GM12878 (cell line): ENCODE measurements around the gene PRUNE1. TPM values are rescaled to one million over a fixed set of nuclear protein-coding genes. Genes with fewer than 3 reads are reported as not detected.

Experiments used
- CEBPB ChIP-seq, 2 experiments: fragments of 150-350 bp in 1 of 2; IDR thresholded peaks; 2 replicates each; pipeline ENCODE4 v1.6.1; 2012 to 2014; ENCODE audit warnings: low read depth in 2 of 2, low read length in 2 of 2, borderline replicate concordance in 1 of 2, inconsistent platforms in 1 of 2
- CHD1 ChIP-seq: IDR thresholded peaks from 2 replicates; pipeline ENCODE4 v1.6.1; 2012; ENCODE audit warnings: low read depth, low read length, improper control_type of control experiment
- CREB1 ChIP-seq: IDR thresholded peaks from 2 replicates; pipeline ENCODE4 v1.6.1; 2012; ENCODE audit warnings: low read depth, mild to moderate bottlenecking, inconsistent platforms
- DPF2 ChIP-seq: fragments of 450-650 bp; IDR thresholded peaks from 2 replicates; pipeline ENCODE4 v1.6.1; 2017; ENCODE audit warnings: mild to moderate bottlenecking
- MTA3 ChIP-seq: IDR thresholded peaks from 2 replicates; pipeline ENCODE4 v1.6.1; 2012; ENCODE audit warnings: low read length, inconsistent platforms, borderline replicate concordance
- MXI1 ChIP-seq: fragments of 150-350 bp; IDR thresholded peaks from 2 replicates; pipeline ENCODE4 v1.6.1; 2011; ENCODE audit warnings: low read depth, mild to moderate bottlenecking, inconsistent platforms, low read length, improper control_type of control experiment
- NRF1 ChIP-seq: conservative IDR thresholded peaks from 2 replicates; pipeline ENCODE4 v1.6.1; 2011; ENCODE audit warnings: mild to moderate bottlenecking, low read depth, low read length, improper control_type of control experiment
- RAD51 ChIP-seq: fragments of 450-650 bp; IDR thresholded peaks from 2 replicates; pipeline ENCODE4 v1.6.1; 2016; ENCODE audit warnings: moderate library complexity, mild to moderate bottlenecking, inconsistent platforms
- SMARCA5 ChIP-seq: fragments of 450-650 bp; IDR thresholded peaks from 2 replicates; pipeline ENCODE4 v1.6.1; 2017; ENCODE audit warnings: mild to moderate bottlenecking
- SMC3 ChIP-seq: IDR thresholded peaks from 2 replicates; pipeline ENCODE4 v1.6.1; 2011; ENCODE audit warnings: low read length, improper control_type of control experiment, borderline replicate concordance
- YY1 ChIP-seq: IDR thresholded peaks from 2 replicates; pipeline ENCODE4 v1.6.1; 2011; ENCODE audit warnings: low read depth, mild to moderate bottlenecking, low read length
- ZNF384 ChIP-seq: IDR thresholded peaks from 2 replicates; pipeline ENCODE4 v1.6.1; 2012; ENCODE audit warnings: low read depth, mild to moderate bottlenecking, low read length, improper control_type of control experiment, borderline replicate concordance
- polyA plus RNA-seq, 11 experiments: library from polyadenylated mRNA; depleted of rRNA in 4 of 11; unstranded in 6 of 11; stranded (reverse) in 5 of 11; fragments of >200 nt; fragmentation: Nextera tagmentation in 4 of 11; fragmentation: Illumina TruSeq in 1 of 11; extraction: Ambion mirVana in 4 of 11; extraction: Trizol in 1 of 11; gene quantifications; 1 replicate in 1 of 11; 2 replicates in 10 of 11; pipeline versions ENCODE4 v1.2.1 to v1.2.3, GENCODE V29; 2011 to 2016; ENCODE audit warnings: inconsistent platforms in 2 of 11, missing spikeins in 2 of 11, low read depth in 1 of 11
- total RNA-seq, 4 experiments: library from RNA; depleted of rRNA in 3 of 4; stranded (reverse); fragments of >200 nt in 3 of 4; fragmentation: Illumina TruSeq in 1 of 4; extraction: Trizol in 1 of 4; gene quantifications; 2 replicates each; pipeline versions ENCODE4 v1.2.1 to v1.2.3, GENCODE V29; 2013 to 2021
- TF ChIP-seq, protein P1 (sequence below): IDR thresholded peaks from 2 replicates; pipeline ENCODE4 v1.6.1; 2012; ENCODE audit warnings: improper control_type of control experiment, low read depth, low read length; ENCODE audit not compliant: insufficient replicate concordance
- TF ChIP-seq, protein P2 (sequence below), 3 experiments: IDR thresholded peaks in 2 of 3; conservative IDR thresholded peaks in 1 of 3; 2 replicates each; pipeline ENCODE4 v1.5.1; 2011; ENCODE audit warnings: low read depth in 3 of 3, low read length in 3 of 3, mild to moderate bottlenecking in 3 of 3, control low read depth in 2 of 3, moderate library complexity in 2 of 3, inconsistent platforms in 1 of 3, mixed read lengths in 1 of 3; ENCODE audit not compliant: control insufficient read depth in 2 of 3, insufficient read depth in 1 of 3; ENCODE audit errors: extremely low read depth in 1 of 3
- TF ChIP-seq, protein P3 (sequence below): fragments of 450-650 bp; IDR thresholded peaks from 2 replicates; pipeline ENCODE4 v1.6.1; 2017; ENCODE audit warnings: mild to moderate bottlenecking
- TF ChIP-seq, protein P4 (sequence below): fragments of 450-650 bp; formaldehyde crosslinking; IDR thresholded peaks from 2 replicates; pipeline ENCODE4 v1.5.0; 2022; ENCODE audit warnings: mild to moderate bottlenecking, missing genetic modification characterization

The PRUNE1 gene
- total and polyA plus RNA-seq, 10 of the 15 experiments (the other 5 are each of a cell fraction or from before 2014, with no cell fraction given): 4.7 to 24.5 (median 12.4) TPM

DNA sequence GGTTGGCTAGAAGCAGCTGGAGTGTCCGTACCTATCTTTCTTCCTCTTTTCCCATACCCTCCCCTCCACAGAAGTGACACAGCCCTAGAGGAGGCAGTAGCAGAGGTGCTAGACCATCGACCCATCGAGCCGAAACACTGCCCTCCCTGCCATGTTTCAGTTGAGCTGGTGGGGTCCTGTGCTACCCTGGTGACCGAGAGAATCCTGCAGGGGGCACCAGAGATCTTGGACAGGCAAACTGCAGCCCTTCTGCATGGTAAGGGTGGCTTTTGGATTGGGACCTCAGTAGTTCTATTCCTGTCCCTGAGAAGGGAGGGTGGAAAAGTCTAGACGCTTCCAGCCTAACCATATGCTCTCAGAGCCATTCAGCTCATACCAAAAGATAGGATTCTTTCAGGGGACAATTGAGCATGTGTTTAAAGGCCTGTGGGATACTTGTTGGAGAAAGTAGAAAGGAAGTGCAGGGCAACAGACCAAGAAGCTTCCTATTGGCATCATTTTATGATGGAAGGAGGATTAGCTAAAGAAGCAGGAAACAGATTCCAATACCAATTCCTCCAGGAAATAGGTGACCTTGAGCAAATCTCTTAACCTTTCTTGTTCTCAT, 16.4 kb downstream of the PRUNE1 start (continued):
- TF ChIP-seq, protein P1, sequence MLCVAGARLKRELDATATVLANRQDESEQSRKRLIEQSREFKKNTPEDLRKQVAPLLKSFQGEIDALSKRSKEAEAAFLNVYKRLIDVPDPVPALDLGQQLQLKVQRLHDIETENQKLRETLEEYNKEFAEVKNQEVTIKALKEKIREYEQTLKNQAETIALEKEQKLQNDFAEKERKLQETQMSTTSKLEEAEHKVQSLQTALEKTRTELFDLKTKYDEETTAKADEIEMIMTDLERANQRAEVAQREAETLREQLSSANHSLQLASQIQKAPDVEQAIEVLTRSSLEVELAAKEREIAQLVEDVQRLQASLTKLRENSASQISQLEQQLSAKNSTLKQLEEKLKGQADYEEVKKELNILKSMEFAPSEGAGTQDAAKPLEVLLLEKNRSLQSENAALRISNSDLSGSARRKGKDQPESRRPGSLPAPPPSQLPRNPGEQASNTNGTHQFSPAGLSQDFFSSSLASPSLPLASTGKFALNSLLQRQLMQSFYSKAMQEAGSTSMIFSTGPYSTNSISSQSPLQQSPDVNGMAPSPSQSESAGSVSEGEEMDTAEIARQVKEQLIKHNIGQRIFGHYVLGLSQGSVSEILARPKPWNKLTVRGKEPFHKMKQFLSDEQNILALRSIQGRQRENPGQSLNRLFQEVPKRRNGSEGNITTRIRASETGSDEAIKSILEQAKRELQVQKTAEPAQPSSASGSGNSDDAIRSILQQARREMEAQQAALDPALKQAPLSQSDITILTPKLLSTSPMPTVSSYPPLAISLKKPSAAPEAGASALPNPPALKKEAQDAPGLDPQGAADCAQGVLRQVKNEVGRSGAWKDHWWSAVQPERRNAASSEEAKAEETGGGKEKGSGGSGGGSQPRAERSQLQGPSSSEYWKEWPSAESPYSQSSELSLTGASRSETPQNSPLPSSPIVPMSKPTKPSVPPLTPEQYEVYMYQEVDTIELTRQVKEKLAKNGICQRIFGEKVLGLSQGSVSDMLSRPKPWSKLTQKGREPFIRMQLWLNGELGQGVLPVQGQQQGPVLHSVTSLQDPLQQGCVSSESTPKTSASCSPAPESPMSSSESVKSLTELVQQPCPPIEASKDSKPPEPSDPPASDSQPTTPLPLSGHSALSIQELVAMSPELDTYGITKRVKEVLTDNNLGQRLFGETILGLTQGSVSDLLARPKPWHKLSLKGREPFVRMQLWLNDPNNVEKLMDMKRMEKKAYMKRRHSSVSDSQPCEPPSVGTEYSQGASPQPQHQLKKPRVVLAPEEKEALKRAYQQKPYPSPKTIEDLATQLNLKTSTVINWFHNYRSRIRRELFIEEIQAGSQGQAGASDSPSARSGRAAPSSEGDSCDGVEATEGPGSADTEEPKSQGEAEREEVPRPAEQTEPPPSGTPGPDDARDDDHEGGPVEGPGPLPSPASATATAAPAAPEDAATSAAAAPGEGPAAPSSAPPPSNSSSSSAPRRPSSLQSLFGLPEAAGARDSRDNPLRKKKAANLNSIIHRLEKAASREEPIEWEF: no peak
- TF ChIP-seq, protein P2, sequence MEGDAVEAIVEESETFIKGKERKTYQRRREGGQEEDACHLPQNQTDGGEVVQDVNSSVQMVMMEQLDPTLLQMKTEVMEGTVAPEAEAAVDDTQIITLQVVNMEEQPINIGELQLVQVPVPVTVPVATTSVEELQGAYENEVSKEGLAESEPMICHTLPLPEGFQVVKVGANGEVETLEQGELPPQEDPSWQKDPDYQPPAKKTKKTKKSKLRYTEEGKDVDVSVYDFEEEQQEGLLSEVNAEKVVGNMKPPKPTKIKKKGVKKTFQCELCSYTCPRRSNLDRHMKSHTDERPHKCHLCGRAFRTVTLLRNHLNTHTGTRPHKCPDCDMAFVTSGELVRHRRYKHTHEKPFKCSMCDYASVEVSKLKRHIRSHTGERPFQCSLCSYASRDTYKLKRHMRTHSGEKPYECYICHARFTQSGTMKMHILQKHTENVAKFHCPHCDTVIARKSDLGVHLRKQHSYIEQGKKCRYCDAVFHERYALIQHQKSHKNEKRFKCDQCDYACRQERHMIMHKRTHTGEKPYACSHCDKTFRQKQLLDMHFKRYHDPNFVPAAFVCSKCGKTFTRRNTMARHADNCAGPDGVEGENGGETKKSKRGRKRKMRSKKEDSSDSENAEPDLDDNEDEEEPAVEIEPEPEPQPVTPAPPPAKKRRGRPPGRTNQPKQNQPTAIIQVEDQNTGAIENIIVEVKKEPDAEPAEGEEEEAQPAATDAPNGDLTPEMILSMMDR (IDR thresholded peaks at IDR 0.05 in 2 of 3, conservative IDR thresholded peaks at IDR 0.05 in 1 of 3; ENCODE audit: control insufficient read depth in 2 of 3, extremely low read depth in 1 of 3, insufficient read depth in 1 of 3, low read depth in 3 of 3, low read length in 3 of 3): peak; percentile 79 to 91 (median 84)
- TF ChIP-seq YY1 (peak; percentile 69), CEBPB (IDR thresholded peaks at IDR 0.05; ENCODE audit: borderline replicate concordance in 1 of 2, low read depth in 2 of 2, low read length in 2 of 2) (no peak), MTA3 (no peak), NRF1 (no peak), SMC3 (peak; percentile 73), RAD51 (no peak), DPF2 (no peak), SMARCA5 (peak; percentile 41; the same call in 1 of the 2 replicates), CREB1 (no peak), CHD1 (no peak), MXI1 (no peak), ZNF384 (peak; percentile 34; the same call in 1 of the 2 replicates)
- TF ChIP-seq, protein P3, sequence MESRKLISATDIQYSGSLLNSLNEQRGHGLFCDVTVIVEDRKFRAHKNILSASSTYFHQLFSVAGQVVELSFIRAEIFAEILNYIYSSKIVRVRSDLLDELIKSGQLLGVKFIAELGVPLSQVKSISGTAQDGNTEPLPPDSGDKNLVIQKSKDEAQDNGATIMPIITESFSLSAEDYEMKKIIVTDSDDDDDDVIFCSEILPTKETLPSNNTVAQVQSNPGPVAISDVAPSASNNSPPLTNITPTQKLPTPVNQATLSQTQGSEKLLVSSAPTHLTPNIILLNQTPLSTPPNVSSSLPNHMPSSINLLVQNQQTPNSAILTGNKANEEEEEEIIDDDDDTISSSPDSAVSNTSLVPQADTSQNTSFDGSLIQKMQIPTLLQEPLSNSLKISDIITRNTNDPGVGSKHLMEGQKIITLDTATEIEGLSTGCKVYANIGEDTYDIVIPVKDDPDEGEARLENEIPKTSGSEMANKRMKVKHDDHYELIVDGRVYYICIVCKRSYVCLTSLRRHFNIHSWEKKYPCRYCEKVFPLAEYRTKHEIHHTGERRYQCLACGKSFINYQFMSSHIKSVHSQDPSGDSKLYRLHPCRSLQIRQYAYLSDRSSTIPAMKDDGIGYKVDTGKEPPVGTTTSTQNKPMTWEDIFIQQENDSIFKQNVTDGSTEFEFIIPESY: no peak
- TF ChIP-seq, protein P4, sequence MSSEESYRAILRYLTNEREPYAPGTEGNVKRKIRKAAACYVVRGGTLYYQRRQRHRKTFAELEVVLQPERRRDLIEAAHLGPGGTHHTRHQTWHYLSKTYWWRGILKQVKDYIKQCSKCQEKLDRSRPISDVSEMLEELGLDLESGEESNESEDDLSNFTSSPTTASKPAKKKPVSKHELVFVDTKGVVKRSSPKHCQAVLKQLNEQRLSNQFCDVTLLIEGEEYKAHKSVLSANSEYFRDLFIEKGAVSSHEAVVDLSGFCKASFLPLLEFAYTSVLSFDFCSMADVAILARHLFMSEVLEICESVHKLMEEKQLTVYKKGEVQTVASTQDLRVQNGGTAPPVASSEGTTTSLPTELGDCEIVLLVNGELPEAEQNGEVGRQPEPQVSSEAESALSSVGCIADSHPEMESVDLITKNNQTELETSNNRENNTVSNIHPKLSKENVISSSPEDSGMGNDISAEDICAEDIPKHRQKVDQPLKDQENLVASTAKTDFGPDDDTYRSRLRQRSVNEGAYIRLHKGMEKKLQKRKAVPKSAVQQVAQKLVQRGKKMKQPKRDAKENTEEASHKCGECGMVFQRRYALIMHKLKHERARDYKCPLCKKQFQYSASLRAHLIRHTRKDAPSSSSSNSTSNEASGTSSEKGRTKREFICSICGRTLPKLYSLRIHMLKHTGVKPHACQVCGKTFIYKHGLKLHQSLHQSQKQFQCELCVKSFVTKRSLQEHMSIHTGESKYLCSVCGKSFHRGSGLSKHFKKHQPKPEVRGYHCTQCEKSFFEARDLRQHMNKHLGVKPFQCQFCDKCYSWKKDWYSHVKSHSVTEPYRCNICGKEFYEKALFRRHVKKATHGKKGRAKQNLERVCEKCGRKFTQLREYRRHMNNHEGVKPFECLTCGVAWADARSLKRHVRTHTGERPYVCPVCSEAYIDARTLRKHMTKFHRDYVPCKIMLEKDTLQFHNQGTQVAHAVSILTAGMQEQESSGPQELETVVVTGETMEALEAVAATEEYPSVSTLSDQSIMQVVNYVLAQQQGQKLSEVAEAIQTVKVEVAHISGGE: no peak
